HG03439 (cell line): ENCODE measurements around the gene HNRNPA0.

ENCODE experiments used
- ATAC-seq: cut with Tn5 transposase; IDR thresholded peaks from one replicate; pipeline ENCODE4 v1.9.1; 2021; ENCODE audit warnings: mild to moderate bottlenecking, moderate library complexity; ENCODE audit not compliant: unreplicated experiment

Gene HNRNPA0

DNA sequence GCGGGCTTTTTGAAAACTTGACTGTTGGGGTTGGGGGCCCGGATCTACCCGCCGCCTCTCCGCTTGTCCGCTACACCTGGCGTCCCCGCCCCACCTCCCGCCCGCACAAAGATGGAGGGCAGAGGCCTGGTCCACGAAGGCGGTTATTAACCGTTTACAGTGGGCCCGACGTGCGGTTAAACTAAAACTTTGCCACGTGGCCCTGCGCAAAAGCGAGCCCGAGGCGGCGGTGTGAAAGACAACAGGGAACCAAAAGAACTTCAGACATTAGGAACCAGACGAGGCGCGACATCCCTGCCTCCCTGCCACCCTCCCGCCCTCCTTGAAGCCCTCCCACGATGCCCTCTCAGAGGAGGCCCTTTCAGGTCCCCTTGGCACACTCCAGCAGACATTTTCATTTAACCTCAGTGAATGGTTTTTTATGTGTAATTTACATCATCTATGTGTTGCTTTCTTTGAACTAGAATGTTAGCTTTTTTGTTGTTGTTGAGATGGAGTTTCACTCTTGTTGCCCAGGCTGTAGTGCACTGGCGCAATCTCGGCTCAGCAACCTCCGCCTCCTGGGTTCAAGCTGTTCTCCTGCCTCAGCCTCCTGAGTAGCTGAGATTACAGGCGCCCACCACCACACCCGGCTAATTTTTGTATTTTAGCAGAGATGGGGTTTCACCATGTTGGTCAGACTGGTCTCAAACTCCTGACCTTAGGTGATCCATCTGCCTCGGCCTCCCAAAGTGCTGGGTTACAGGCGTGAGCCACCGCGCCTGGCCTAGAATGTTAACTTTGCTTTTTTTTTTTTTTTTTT, 999 bp upstream of the HNRNPA0 start:
- no peak for ATAC-seq

DNA sequence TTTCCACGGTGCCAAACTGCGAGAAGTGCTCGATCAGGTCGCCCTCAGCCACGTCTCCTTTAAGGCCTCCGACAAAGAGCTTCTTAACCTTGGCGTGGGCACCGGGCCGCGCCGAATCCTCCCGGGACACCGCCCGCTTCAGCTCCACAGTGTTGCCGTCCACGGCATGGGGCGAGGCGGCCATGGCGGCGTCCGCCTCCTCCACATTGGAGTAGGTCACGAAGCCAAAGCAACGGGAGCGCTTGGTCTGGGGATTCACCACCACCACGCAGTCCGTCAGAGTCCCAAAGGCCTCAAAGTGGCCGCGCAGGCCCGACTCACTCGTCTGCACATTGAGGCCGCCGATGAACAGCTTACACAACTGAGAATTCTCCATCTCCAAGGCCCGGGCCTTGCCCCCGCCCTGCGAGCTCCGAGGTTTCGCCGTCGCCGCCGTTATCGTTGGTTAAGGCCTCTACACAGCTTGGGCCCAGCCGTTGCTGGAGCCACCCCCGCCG, 424 bp downstream of the HNRNPA0 start:
- peak; percentile 17 for ATAC-seq

- ATAC-seq = no peak
Observed at GRCh38 chr5:137752905-137753690, 1.1 kb downstream of the HNRNPA0 start.

DNA sequence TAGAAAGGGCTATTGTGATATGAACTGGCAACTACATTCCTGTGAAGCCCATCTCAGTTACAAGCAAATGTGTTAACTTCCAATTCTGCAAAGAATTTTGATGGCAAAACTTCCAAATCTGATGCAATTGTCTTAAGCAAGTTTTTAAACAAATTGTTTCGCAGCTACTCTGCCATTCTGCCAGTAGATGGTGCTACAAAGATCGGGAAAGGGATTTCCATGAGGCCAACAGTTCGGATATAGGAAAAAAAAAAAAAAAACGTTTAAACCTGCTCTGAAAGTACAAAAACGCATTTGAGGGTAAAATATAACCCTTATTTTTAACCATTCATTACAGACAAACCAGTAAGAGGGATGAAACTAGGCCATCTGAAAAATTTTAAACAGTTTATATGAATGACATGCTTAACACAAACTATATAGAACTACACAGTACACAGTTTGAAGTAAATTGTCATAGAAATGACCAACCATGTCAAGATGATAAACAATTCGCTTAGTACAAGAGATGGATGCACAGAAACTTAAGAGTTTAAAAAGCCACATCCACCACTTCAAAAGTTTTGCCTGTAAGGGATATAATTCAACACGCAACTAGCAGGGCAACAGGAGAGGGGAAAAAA, 2.2 kb downstream of the HNRNPA0 start:
- ATAC-seq = no peak

DNA sequence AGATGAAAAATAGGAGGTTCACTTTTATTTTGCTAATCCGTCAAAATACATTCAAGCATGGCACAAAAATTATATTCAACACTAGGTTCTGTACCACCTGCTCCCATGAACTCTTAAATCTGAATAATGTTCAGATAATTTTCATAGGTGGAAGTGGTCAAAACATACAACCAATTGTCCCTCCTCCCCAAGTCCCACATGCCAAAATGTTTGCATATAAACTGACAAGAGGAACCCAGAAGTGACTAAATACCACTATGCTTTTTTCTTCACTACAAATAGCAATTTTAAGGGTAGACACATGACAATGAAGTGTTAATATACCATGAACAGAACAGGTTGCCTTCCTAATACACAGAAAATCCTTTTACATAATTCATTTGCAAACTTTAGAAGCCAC, 3.7 kb downstream of the HNRNPA0 start:
- no peak for ATAC-seq

DNA sequence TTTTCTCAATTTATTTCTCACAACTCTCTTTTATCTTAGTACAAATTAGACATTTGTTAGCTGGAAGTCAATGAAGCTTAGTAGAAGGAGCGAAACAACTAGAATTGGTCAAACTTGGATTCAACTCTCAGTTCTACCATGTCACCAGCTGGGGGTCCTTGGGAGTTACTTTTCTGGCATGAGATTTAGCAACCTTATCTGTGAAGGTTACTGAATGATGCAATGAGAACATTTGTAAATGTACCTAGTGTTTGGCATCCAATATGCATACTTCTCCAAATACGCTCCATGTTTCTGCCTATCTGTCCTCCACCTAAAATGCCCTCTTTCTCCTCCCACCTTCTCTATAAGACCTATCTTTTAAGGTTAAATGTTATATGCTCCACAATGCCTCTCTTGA, 6.3 kb downstream of the HNRNPA0 start:
- ATAC-seq = no peak

GRCh38 chr5:137743031-137743640, 11.0 kb downstream of the HNRNPA0 start:
- peak; percentile 55 for ATAC-seq

DNA sequence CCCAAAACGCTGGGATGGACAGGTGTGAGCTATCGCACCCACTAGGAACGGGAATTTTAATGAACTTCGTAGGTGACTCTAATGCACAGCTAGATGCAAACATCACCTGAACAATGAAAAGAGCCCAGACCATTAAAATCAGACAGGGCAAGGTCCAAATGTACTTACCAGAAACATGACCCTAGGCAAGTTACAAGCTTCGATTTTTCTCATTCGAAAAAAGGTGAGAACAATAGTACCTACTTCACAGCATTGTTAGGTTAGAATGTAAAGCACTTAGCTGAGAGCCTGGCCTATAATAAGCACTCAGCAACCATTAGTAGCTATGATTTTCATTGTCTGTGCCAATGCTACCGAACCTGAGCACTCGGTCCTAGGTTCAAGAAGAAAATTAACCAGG, 12.4 kb downstream of the HNRNPA0 start:
- ATAC-seq = no peak

DNA sequence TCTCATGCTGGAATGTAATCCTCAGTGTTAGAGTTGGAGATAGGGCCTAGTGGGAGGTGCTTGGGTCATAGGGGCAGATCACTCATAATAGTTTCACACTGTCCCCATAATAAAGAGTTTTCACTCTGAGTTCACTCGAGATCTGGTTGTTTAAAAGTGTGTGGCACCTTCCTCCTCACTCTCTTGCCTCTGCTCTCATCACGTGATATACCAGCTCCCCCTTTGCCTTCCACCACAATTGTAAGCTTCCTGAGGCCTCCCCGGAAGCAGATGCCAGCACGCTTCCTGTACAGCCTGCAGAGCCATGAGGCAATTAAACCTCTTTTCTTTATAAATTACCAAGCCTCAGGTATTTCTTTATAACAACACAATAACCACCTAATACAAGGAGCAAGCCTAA, 14.4 kb downstream of the HNRNPA0 start:
- ATAC-seq = no peak

GRCh38 chr5:137738947-137739346, 15.2 kb downstream of the HNRNPA0 start:
- no peak for ATAC-seq

DNA sequence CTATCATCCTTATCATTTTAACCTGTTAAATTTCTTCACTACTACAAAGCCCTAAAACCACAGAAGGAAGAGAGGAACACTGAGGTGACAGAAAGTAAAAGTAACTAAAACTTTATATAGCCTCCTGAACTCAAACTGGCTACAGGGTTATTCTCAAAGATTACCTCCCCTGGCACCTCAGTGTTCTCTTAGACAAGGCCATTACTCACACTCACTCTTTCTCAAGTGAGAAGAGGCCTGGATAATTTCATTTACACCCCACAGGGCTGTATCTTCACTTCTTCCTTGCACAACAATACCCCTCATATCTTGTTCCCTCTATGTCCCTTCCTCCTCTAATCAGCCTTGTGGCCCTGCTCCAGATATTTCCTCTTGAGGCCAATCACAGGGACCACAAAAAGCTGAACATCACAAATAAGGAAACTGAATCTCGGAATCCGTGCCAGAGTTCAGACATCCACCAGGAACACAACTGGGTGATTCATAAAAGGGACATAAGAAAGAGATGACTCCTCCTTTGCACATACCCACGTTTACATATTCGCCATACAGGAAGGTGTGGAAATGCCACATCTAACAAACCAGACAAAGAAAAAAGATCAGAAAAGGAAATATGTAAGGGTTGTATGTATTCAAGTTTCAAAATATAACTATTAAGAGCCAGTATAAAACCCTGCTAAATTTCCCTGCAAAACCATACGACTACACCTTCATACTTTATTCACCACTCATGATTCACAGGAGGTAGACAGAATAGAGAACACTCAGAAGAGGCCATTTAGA, 16.6 kb downstream of the HNRNPA0 start:
- ATAC-seq = no peak

GRCh38 chr5:137736496-137736895, 17.7 kb downstream of the HNRNPA0 start:
- no peak for ATAC-seq

- ATAC-seq = no peak
Observed at GRCh38 chr5:137735555-137736284, 18.4 kb downstream of the HNRNPA0 start, which contains the start of gene KLHL3. Gene KLHL3 (minus strand): TSS chr5:137736089. CDS start chr5:137735646, 443 bp downstream.

GRCh38 chr5:137734962-137735554, 19.1 kb downstream of the HNRNPA0 start:
- ATAC-seq = no peak

- ATAC-seq = no peak
Observed at GRCh38 chr5:137734331-137734730, 19.8 kb downstream of the HNRNPA0 start.

DNA sequence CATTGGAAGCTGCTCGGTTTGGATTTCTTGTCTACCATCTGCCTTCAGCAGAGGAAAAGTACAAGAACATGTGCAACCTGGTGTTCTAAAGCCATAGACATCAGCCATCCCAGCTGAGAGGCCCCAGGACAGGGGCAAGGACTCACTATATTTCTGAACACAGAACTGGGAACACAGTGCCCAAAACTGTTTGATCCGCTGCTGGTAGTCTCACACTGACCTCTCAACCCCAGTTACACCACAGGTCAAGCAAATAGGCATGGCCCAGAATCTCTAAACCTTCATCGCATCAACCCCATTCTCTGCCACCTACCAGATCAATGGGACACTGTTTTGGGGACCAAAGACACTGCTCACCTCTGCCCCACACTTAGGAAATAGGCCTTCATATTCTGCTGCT, 20.2 kb downstream of the HNRNPA0 start:
- ATAC-seq = no peak

GRCh38 chr5:137733006-137733405, 21.2 kb downstream of the HNRNPA0 start:
- no peak for ATAC-seq

DNA sequence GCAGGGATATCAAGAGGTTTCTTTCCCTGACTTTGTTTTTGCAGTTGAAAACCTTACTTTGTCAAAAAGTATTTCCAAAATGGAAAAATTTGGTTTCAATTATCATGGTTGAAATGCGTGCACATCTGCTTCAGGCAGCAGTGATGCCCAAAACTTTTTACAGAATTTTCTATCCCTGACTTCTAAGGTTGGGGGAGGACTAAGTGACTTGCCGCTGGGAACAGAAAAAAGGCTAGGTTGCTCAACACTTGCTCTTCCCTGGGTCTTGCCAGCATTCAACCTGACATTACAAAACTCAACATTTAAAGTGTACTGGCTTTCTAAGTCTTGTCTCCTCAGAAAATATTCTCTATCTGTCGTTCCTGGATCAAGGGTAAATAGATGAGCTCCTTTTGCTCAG, 23.0 kb downstream of the HNRNPA0 start:
- ATAC-seq = no peak

- no peak for ATAC-seq
Observed at GRCh38 chr5:137730336-137730735, 23.8 kb downstream of the HNRNPA0 start.
